Brain pericyte (primary cell): Measurements from ENCODE around the gene AFAP1.

ENCODE experiments used
- DNase-seq: peaks from one replicate; pipeline ENCODE4 v3.0.0-alpha.2; 2012; ENCODE audit warnings: low read depth, low spot score

Gene AFAP1

DNA sequence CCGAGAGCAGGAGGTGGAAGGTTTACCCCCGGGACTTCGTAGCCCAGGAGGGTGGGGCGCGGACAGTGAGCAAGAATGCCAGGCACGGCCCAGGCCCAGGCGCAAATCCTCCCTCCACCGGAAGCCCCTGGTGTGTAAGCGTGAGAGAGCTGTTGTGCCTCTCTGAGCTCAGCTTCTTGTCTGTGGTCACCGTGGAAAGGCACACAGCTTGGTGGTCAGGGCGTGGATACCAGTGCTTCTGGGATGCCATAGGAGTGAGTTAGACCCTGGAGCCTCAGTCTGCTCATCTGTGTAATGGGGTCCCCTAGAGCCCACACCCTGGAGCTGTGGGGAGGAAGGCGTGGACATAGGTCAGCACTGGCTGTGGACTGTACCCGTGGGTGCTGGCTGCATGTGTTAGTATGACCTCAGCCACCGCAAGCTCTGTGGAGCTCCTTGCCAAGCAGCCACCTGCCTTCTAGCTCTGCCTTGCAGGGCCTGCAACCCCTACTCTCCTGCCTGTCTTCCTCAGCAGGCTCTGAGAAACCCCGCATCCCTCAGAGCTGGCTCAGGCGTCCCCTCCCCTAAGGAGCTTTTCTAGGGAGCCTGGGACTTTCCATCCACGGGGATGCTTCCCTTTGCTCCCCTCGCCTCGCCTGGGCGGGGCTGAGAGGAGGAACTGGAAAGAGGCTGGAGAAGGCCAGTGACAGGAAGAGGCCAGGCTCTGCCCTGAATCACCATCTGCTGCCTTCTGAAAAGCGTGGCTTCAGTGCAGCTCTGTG lies 28.0 kb upstream of the AFAP1 start:
- DNase-seq: no peak

DNA sequence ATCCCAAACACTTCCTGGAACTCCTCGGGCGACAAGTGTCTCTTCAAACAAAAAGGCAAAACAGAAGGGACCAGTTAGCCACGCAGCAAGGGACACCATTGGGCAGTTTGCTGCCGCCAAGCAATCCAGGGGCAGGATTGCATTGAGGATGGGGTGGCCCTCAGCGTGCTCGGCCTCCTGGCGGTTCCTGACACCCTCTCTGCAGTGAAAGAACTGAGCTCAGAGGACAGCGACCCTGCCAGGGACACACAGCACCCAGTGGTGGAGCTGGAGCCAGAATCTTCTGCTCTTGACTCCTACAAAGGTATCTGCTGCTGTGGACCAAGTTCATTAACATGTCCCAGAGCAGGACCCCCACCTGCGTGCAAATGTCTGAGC lies 27.4 kb upstream of the AFAP1 start:
- DNase-seq: no peak

DNA sequence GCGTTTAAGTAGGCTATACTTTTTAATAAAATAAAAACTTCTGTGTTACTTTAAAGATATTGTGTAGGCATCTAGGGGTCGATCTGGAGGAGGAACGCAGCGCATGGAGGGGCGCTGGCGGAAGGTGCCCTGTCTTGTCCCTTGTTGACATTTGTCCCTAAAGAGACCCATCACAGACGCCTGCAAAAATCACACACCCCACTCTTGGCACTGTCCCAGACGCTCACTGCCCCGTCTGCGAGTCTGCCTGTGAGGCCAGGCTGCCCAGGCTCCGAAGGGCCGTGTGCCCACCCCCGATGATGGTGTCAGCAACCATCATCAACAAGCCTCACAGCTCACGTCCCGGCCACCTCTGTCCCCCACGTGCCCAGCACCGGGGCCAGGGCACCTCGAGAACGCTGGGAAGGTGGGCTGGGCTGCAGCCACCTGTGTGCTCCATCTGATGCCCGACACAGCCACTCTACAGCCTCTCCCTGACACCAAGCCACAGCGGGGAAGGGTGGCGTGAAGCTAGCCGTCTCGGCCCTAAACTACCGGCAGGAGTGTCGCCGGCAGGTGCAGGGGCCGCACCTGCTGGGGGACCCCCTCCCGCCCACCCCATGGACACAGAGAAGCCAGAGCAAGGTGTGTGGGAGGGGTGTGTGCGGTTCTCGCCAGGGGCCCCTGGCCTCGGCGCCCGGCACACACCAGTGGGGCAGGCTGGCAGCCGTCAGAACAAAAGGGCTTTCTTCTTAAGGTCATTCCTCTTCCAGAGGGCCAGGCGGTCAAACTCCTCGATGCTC lies 26.8 kb upstream of the AFAP1 start:
- DNase-seq: no peak

DNA sequence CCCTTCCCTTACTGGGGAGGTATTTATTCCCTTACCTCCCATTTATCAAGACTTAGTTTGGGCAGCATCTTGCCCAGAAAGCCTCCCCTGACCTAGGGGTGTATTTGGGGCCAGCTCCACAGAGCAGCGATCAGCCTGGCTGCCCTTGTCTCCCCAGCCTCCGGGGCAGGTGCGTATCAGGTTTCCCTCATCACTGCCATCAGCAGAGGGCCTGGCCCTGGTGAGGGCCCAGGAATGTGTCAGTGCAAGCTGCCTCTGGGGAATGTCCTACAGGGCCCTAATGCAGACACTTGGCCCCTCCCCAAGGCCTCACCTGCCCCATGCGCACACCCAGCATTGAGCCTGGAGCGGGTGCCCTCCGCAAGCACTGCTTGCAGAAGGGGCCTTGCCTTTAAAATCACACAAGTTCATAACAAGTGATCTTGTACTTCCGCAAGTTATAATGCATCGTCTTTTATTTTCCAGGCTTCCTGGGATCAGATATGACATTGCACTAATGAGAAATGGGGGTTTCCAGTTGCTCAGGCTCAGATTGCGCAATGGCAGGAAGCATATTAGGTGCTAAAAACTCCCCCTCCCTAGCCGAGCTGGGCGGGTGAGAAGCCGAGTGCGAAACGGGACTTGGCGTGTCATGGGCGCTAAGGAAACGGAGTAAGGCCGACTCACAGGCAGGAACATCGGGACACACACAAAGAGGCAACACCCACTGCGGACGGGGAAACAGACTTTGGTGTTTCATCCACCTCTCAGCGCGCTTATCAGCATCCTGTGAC lies 25.4 kb upstream of the AFAP1 start:
- no peak for DNase-seq

DNA sequence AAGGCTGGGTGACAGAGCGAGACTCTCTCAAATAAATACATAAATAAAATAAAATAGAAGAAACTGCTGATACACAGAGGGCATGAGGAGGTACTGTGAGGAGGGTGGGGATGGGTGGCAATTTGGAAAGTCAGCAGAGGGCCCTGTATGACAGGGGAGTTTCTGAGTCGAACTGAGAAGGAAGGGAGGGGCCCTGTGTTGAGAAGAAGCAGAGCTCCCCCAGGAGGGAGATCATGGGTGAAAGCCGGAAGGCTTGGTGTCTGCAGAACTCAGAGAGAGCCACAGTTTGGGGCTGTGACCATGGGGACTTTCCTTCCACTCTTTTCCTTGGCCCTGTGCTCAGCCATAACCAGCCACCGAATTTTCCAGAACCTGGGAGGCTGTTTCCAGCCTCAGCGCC lies 24.8 kb upstream of the AFAP1 start:
- DNase-seq: no peak

DNA sequence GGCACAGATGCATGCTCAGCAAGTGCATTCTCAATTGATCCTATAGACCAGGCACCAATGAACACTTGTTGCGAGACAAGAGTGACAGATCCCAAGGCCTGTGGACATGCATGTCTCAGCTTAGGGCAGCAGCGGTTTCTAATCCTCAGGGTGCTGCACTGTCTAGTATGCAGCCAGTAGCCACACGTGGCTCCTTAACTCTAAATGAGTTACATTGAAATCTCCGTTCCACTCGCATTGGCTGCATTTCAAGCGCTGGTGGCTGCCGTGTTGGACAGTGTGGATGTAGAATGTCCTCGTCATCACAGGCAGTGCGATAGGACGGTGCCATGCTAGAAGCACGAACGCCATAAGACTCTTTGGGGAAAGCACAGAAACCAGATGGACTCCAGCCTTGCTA lies 24.0 kb upstream of the AFAP1 start:
- DNase-seq: no peak

DNA sequence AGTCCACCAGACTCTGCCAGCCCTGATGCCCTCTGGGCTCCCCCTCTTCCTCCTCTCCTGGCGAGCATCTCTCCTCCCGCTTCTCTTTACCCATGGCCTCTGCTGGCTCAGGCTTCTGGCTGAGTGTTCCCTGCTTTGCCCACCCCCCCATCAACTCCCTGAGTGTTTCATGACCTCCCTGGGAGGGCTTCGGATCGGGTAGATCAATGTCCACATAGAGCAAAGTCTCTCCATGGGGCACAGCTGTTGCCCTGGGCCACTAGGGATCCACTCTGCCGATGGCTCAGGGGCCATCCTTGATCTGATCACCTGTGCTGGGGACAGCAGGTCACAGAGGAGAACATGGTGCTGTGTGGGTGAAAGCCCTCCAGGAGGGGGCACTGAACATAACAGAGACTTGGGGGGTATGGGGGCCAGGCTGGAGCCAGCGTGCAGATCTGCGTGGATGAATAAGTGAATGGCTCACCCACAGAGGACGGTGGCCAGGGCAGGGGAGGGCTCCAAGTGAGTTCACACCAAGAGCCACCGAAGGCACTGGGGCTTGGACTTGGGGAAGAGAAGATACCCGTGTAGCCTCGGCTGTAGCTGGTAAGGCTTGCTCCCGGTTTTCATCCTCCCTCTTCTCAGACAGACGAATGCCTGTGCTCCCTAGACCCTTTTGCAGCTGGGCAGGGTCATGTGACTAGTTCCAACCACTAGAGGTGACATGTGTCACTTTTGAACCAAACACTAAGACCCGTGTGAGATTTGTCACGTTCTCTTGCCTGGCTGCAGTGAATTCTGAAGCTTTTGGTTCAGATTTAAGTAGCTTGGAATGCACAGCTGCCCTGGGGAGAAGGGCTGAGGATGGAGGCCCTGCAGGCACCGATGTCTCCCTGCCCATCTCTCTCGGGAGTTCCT lies 23.2 kb upstream of the AFAP1 start:
- DNase-seq: no peak

DNA sequence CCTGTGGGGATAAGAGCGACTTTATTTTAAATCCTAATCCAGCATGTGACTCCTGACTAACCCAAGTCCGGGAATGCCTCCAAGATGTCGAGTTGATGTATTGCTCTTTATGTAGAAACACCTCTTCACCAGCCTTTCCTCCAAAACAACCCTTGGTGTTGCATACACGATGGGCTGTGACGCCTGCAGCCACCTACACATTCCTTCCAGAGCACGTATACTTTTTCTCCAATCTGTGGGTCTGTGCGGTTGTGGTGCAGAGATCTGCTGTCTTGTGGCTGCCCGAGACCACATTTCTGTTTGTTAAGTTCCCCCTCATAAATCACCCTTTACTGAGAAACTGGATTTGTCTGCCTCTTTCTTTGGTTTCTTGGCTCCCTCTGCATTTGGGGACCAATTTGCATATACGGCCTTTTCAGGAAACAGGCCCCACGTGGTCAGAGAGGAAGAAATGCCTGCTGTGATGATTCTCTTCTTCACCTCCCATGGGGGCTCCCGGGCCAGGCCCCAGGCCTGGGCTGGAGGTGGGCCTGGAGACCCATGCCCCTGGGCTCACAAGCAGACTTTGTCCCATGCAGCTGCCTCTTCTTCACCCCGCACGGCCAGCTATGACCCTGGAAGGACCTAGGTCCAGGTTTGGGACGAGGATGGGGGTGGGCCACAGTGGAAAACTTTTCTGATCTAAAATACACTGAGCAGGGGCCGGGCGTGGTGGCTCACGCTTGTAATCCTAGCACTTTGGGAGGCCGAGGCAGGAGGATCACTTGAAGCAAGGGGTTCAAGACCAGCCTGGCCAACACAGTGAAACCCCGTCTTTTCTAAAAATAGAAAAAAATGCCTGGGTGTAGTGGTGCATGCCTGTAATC lies 21.4 kb upstream of the AFAP1 start:
- no peak for DNase-seq

DNA sequence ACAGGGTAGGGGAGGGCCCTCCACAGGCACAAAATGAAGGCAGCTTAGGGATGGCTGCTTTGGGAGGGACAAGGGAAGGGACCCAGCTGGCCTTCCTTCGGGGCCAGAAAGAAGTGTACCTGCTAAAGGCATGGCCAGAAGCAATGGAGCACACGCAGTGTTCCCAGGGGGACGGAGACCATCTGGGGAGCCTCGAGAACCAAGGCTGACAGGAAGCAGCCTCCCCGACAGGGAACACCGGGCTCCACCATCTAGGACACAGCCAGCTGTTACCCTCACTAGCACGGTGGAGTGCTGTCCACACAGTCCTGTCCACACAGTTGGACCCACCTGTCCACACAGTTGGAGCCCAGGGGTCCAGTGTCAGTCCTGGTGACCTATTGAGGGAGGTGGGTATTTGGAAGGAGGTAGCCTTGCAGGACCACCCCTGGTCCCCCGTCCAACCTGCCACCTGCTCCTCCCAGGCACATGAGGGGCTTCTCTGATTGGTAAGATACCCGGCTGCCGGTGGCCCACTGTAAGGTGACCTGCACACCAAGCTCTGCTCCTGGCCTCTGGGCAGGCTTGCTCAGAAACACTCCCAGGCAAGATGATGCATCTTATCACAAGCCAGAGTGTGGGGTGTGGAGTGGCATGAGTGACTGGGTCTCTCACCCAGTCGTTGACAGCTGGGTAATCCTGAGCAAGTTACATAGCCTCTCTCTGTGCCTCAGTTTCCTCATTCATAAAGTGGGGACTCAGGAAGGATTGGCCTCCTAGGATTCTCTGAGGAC lies 20.5 kb upstream of the AFAP1 start:
- DNase-seq: no peak

DNA sequence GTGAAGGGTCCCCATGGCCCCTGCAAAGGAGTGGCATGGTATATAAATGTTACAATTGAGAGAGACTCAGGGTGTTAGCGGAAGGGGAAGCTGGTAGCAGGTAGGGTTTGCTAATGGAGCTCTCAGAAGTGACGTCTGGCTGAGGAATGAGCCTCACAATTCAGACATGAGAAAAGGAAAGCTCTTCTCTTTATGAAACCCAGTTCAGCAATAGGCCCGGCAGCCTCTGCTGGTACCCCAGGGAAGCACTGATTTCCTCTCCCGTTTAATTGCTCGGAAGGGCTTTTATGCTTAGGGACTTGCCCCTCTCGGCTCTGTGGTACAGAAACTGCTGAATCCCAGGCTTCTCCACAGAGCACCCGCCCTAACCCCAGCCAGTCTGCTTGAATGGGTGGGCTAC lies 19.4 kb upstream of the AFAP1 start:
- no peak for DNase-seq

DNA sequence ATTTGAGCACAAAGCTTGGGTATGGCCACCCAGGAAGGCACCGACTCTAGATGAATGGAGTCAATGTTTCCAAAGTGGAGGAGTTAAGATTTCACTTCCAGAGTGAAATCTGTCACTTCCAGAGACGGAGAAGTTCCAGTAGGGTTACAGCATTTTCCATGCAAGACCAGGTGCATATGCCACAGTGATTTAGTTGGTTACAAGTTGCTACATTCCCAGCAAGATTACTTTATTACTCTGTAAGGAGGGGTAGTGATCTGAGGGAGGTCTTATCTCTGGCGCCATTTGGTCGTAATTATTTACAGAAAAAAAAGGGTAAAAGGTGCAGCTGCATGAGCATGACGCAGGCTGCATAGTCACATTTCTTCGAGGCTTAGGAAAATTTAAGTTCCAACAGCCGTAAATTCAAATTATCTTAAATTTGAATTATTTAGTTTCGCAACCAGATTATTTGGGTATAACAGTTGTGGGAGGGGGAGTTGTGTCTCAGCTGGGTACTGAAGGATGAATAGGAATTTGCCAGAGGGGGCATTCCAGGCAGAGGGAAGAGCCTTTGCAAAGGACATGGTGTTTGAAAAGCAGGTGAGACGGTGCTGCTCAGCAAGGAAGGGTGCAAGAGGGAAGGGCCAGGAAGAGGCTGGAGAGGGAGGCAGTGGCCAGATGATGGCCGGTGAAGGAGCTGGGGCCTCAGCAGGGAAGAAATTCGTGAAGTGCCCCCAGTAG lies 17.4 kb upstream of the AFAP1 start:
- DNase-seq: no peak

DNA sequence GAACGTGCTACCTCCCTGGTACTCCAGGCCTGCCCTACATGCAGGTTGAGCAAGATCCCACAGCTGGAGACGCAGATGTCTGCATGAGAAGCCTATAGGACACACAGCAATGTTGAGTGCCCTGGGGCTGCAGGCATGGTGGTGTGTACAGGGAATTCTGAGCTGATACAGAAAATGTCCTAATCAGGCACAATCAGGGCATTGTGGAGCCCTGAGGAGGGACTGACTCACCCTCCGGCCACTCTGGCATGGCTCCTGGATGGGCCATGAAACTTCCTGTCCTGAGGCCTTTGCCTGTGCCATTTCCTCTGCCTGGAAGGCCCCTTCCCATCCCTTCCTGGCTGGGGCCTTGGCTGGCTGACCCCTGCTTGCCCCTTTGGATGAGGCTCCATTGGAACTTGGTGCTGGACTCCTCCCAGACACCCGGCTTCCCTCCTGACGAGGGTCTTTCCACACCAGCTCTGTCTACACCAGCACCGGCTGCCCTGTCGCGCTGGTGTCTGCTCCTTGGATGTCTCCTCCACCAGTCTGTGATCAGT lies 16.7 kb upstream of the AFAP1 start:
- DNase-seq: no peak

DNA sequence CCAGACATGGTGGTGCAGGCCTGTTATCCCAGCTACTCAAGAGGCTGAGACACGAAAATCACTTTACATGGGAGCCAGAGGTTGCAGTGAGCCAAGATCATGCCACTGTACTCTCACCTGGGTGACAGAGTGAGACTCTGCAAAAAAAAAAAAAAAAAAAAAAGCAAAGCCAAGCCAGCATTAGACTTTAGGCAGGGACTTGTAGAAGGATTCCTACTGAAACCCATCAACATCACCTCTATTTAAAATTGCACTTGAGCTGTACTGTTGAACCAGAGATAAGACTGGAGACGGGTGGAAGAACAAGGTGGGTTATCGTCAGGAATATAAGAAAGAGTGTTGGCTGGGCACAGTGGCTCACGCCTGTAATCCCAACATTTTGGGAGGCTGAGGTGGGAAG lies 15.7 kb upstream of the AFAP1 start:
- no peak for DNase-seq

DNA sequence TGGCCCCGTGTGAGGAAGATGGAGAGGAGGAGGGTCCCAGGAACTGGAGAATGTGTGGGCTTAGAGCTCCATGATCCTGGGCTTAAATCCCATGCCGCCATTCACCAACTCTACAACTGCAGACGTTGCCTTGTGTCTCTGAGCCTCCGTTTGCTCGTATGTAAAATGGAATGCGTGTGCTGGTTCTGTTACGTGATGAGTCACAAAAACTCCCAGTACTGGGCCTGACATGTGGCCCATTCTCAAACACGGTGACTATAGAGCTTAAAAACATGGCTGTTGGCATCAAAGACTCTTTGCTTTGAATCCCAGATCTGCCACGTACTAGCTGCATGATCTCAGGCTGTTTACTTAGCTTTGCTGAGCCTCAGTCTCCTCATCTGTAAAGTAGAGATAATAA lies 13.0 kb upstream of the AFAP1 start:
- DNase-seq: no peak

DNA sequence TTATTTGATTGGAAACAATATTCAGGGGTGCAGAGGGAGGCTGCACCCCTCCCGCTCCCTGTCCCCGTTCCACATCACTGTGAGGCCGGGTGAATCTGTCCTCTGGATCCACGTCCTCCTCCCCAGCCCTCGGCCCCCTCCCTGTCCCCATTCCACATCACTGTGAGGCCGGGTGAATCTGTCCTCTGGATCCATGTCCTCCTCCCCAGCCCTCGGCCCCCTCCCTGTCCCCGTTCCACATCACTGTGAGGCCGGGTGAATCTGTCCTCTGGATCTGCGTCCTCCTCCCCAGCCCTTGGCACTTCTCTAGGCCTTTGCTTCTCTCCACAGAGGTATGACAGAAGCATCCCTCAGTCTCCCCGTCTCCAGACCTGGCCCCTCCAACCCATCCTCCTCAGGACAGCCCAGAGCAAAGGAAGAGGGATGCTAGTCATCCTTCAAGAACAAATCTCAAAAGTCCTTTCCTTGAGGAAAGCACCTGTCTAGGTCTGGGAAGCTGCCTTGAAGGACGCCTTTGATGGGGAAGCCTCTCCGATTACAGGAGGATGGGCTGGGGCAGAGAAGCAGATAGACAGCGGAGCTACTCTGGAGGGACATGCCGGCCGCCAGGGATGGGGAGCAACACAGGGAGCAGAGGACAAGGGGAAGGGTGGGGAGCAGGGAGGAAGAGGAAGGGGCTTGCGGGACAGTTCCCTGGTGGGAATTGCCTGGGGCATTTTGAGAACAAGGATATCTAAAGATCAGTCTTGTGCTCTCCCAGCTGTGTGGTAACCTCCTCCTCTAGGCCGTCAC lies 10.8 kb upstream of the AFAP1 start:
- no peak for DNase-seq

DNA sequence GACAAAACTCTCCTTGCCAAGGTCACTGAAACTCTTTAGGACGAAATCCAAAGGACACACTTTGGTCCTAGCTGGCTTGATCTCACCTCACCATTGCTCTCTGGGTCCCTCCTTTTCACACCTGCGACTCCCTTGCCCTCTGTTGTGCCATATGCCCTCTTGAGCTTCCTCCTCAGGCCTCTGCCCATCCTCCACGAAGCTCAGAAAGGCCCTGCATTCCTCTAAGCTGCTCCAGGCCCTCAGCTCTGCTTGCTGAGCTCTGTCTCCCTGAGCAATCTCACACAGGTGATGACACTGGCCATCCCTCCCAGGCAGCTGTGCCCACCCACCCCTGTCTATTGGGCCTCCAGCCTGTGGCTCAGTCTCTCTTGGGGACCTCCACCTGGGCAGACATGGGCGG lies 10.1 kb upstream of the AFAP1 start:
- no peak for DNase-seq

DNA sequence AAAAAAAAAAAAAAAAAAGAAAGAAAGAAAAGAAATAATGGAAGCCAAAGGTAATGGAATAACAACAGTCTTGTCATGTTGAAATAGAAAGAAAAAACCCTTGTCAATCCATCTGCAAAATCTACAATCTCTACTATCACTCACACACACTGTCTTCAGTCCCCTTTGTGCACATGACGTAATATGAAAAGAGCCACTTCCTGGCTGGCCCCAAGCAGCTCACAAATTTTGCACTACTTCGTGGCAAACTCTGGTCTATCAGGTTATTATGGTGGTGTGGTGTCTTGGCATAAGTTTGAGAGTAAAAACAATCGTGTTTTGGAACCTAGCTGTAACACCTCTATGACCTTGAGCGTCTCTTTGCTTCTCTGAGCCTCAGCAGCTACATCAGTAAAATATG lies 8.3 kb upstream of the AFAP1 start:
- DNase-seq: no peak
